ENCODE data around the gene RAB40AL.

DNA sequence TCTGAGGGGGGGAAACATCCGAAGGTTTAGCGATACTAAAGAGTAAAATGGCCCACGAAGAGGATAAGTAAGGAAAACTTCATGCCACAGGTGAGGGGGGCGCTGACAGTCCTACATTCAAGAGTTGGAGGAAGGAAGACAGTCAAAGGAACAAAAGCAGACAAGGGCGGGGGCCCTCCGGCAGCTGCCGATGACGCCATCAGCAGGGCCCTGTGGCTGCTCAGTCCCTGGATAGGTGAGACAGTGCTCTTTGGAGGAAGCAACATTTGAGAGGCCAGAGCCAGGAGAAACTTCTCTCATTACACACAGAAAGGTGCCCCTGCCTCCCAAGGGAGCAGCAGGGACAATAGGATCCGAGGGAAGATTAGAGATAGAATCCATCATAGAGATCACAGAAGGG is 41.5 kb downstream of the RAB40AL start:
- TF ChIP-seq, protein P1, sequence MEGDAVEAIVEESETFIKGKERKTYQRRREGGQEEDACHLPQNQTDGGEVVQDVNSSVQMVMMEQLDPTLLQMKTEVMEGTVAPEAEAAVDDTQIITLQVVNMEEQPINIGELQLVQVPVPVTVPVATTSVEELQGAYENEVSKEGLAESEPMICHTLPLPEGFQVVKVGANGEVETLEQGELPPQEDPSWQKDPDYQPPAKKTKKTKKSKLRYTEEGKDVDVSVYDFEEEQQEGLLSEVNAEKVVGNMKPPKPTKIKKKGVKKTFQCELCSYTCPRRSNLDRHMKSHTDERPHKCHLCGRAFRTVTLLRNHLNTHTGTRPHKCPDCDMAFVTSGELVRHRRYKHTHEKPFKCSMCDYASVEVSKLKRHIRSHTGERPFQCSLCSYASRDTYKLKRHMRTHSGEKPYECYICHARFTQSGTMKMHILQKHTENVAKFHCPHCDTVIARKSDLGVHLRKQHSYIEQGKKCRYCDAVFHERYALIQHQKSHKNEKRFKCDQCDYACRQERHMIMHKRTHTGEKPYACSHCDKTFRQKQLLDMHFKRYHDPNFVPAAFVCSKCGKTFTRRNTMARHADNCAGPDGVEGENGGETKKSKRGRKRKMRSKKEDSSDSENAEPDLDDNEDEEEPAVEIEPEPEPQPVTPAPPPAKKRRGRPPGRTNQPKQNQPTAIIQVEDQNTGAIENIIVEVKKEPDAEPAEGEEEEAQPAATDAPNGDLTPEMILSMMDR (IDR thresholded peaks at IDR 0.05) = no peak
- no peak for TF ChIP-seq POLR2A (IDR thresholded peaks at IDR 0.05)

All from testis (tissue), 2 donors.